Endothelial cell of umbilical vein (primary cell): ENCODE results near the gene TXNDC15. TPM values are rescaled to one million over a fixed set of nuclear protein-coding genes. Genes with fewer than 3 reads are reported as not detected.

Experiments used
- BruUV-seq: library from RNA; stranded (reverse); fragments of 400-500 nt; replicated peaks from 2 replicates; lab custom pipeline; 2021; lab: Mats Ljungman, UMichigan
- CTCF ChIA-PET: fragments of 300-600, 350-600 bp; sonication (Branson Sonifier 250); formaldehyde crosslinking; loops from one replicate; lab custom pipeline; 2021; ENCODE audit warnings: antibody characterized with exemption, inconsistent platforms; lab: Charles Lee
- POLR2A ChIA-PET: fragments of 300-600, 350-600 bp; sonication (Branson Sonifier 250); formaldehyde crosslinking; loops from one replicate; lab custom pipeline; 2021; ENCODE audit warnings: antibody characterized with exemption, inconsistent platforms; lab: Charles Lee
- DNase-seq: peaks from one replicate; pipeline ENCODE4 v3.0.0-alpha.2; 2011; ENCODE audit warnings: low read depth, low spot score
- FAIRE-seq: peaks from 2 replicates; lab custom pipeline; 2011; peaks lifted over from hg19 to GRCh38; lab: Jason Lieb, UNC
- H2AFZ ChIP-seq: 2 replicates; pipeline ENCODE4 v1.6.0; 2012; ENCODE audit warnings: low read depth, low read length, control low read depth, inconsistent platforms
- H3K27ac ChIP-seq: 2 replicates; pipeline ENCODE4 v1.5.1; 2011; ENCODE audit warnings: low read depth, mild to moderate bottlenecking, control low read depth, low read length, moderate library complexity; ENCODE audit not compliant: insufficient read depth
- H3K27me3 ChIP-seq, 2 experiments: 2 replicates each; pipeline versions ENCODE4 v1.6.0 to v1.6.1; 2011; ENCODE audit warnings: low read length in 2 of 2, mixed read lengths in 1 of 2; ENCODE audit not compliant: control insufficient read depth in 2 of 2, insufficient read depth in 2 of 2
- H3K36me3 ChIP-seq, 2 experiments: 2 replicates in 1 of 2; 3 replicates in 1 of 2; pipeline ENCODE4 v1.5.1; 2011; ENCODE audit warnings: low read length in 2 of 2, mild to moderate bottlenecking in 1 of 2, moderate library complexity in 1 of 2; ENCODE audit not compliant: control insufficient read depth in 2 of 2, insufficient read depth in 2 of 2; ENCODE audit errors: extremely low read depth in 1 of 2
- H3K4me1 ChIP-seq: 3 replicates; pipeline ENCODE4 v1.5.1; 2011; ENCODE audit warnings: mild to moderate bottlenecking, low read length; ENCODE audit not compliant: control insufficient read depth, insufficient read depth; ENCODE audit errors: extremely low read depth
- H3K4me2 ChIP-seq: 2 replicates; pipeline ENCODE4 v1.6.1; 2011; ENCODE audit warnings: low read length, control low read depth, mixed read lengths; ENCODE audit not compliant: insufficient read depth
- H3K4me3 ChIP-seq, 3 experiments: fragments of 200-600 bp in 1 of 3; sonication (generic), shearing (Covaris generic) in 1 of 3; replicated peaks in 1 of 3; 2 replicates each; pipeline ENCODE4 v1.5.1; 2011 to 2016; ENCODE audit warnings: control low read depth in 3 of 3, low read length in 3 of 3, mild to moderate bottlenecking in 2 of 3, inconsistent platforms in 1 of 3, low read depth in 1 of 3, moderate library complexity in 1 of 3; ENCODE audit not compliant: insufficient read depth in 1 of 3
- H3K79me2 ChIP-seq: 2 replicates; pipeline ENCODE4 v1.6.0; 2012; ENCODE audit warnings: low read length, inconsistent platforms; ENCODE audit not compliant: control insufficient read depth, insufficient read depth
- H3K9ac ChIP-seq: replicated peaks from 2 replicates; pipeline ENCODE3; 2011; ENCODE audit warnings: low read length, control low read depth; ENCODE audit not compliant: insufficient read depth; ENCODE audit errors: extremely low read depth
- H3K9me1 ChIP-seq: replicated peaks from 3 replicates; pipeline ENCODE4 v1.6.0; 2011; ENCODE audit warnings: mild to moderate bottlenecking, low read length; ENCODE audit not compliant: control insufficient read depth, insufficient read depth; ENCODE audit errors: extremely low read depth
- H3K9me3 ChIP-seq: replicated peaks from 2 replicates; pipeline ENCODE4 v1.5.1; 2012; ENCODE audit warnings: low read length, inconsistent platforms; ENCODE audit not compliant: control insufficient read depth, insufficient read depth
- H4K20me1 ChIP-seq: replicated peaks from 2 replicates; pipeline ENCODE3; 2011; ENCODE audit warnings: mild to moderate bottlenecking, low read length; ENCODE audit not compliant: control insufficient read depth, insufficient read depth; ENCODE audit errors: extremely low read depth
- EZH2 ChIP-seq: IDR thresholded peaks from 2 replicates; pipeline ENCODE4 v1.6.1; 2012; ENCODE audit warnings: borderline replicate concordance, low read depth, mild to moderate bottlenecking, moderate library complexity, low read length, inconsistent platforms; ENCODE audit not compliant: severe bottlenecking
- FOS ChIP-seq: IDR thresholded peaks from 2 replicates; pipeline ENCODE4 v1.6.1; 2011; ENCODE audit warnings: mild to moderate bottlenecking, low read length, moderate library complexity, borderline replicate concordance; ENCODE audit not compliant: insufficient read depth
- GATA2 ChIP-seq: IDR thresholded peaks from 2 replicates; pipeline ENCODE4 v1.7.0; 2011; ENCODE audit warnings: low read depth, mild to moderate bottlenecking, moderate library complexity, mixed read lengths, low read length; ENCODE audit not compliant: insufficient read length, insufficient read depth
- JUN ChIP-seq: IDR thresholded peaks from 2 replicates; pipeline ENCODE4 v1.6.1; 2011; ENCODE audit warnings: borderline replicate concordance, low read depth; ENCODE audit not compliant: insufficient read length, insufficient read depth
- MYC ChIP-seq: IDR thresholded peaks from one replicate; pipeline ENCODE4 v1.6.1; 2011; ENCODE audit warnings: mild to moderate bottlenecking, low read depth, low read length
- POLR2A ChIP-seq: IDR thresholded peaks from 2 replicates; pipeline ENCODE4 v1.6.1; 2012; ENCODE audit warnings: low read depth, mild to moderate bottlenecking, control low read depth, low read length
- POLR2AphosphoS5 ChIP-seq: IDR thresholded peaks from 2 replicates; pipeline ENCODE4 v1.6.1; 2012; ENCODE audit warnings: low read depth, mild to moderate bottlenecking, control low read depth, low read length, moderate library complexity; ENCODE audit not compliant: insufficient read depth
- dilution Hi-C: fragments of 300-500 bp; cut with MboI; formaldehyde crosslinking; loops from one replicate; pipeline ENCODE4 v1.15.0; 2019; ENCODE audit warnings: low sequenced_read_pairs; ENCODE audit not compliant: extremely low pct_ligation_motif_present
- intact Hi-C: fragments of 100-400 bp; cut with micrococcal nuclease; formaldehyde crosslinking; loops from one replicate; pipeline ENCODE4 v1.10.0; 2022
- polyA plus RNA-seq, 4 experiments: library from polyadenylated mRNA; depleted of rRNA in 3 of 4; stranded (reverse) in 3 of 4; unstranded in 1 of 4; fragments of >200 nt; gene quantifications; 2 replicates each; pipeline versions ENCODE4 v1.2.1 to v1.2.3, GENCODE V29; 2011 to 2012; ENCODE audit warnings: missing spikeins in 1 of 4
- total RNA-seq: library from RNA; stranded (reverse); gene quantifications from 2 replicates; pipeline ENCODE4 v1.2.3, GENCODE V29; 2021
- TF ChIP-seq, protein P1 (sequence below), 2 donors: IDR thresholded peaks; 1 replicate in 1 of 2; 2 replicates in 1 of 2; pipeline ENCODE4 v1.5.1; 2011; ENCODE audit warnings: low read length in 2 of 2, mild to moderate bottlenecking in 2 of 2, moderate library complexity in 2 of 2, control low read depth in 1 of 2, inconsistent platforms in 1 of 2, low read depth in 1 of 2; ENCODE audit not compliant: insufficient read depth in 1 of 2; ENCODE audit errors: extremely low read depth in 1 of 2
- TF ChIP-seq, protein P2 (sequence below): IDR thresholded peaks from 2 replicates; pipeline ENCODE4 v1.6.1; 2011; ENCODE audit not compliant: insufficient read depth, insufficient read length

The TXNDC15 gene
- total and polyA plus RNA-seq, 2 donors (not counting 3 experiments of a cell fraction or from before 2014, with no cell fraction given) = 57.2 to 68.6 TPM

DNA sequence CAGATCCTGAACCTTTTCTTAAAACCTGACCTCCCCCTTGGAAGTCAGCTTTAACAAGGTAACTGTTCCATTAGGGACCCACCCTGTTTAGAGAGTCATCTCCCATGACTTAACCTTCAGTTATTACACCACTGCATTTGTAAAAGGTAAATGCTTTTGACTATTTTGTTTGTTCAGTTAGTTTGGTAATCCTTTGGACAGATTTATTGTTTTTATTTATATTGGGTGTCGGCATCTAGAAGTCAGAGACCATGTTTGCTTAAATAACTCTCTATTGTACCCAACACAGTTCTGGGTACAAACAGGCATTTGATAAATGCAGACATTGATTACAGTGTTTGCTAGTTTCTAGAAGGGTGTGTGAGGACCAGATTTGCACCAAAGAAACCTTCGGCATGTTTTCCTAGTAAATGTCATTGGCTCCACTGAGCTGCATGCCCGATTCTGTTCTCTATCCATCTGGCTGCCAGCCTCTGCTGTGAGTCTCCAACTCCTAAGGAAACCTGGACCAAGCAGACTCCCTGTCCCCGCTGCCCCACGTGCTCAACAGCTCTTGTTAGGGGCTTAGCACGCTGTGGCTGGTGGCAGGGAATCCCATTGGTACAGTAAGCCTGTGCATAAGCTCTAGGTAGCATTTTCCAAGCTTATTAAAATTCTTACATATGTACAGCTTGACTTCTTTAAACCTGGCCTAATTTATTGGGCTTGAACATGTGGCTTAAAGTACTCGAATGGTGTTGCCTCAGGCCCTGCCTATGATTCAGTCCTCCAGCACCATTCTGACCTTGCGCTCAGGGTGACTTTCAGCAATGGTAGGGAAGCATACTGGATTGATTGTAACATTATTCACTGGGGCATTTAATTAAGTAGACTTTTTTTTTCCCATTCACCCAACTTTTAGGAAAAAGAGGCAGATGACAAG is 37.4 kb downstream of the TXNDC15 start:
- no peaks in the 10 kb centered on the region for H3K4me1 ChIP-seq
- peaks cover 4 to 5% of the 10 kb centered on the region in 2 experiments for H3K36me3 ChIP-seq
- H3K27me3 ChIP-seq = no peaks in the 10 kb centered on the region
- TF ChIP-seq GATA2 = no peak
- TF ChIP-seq, protein P1, sequence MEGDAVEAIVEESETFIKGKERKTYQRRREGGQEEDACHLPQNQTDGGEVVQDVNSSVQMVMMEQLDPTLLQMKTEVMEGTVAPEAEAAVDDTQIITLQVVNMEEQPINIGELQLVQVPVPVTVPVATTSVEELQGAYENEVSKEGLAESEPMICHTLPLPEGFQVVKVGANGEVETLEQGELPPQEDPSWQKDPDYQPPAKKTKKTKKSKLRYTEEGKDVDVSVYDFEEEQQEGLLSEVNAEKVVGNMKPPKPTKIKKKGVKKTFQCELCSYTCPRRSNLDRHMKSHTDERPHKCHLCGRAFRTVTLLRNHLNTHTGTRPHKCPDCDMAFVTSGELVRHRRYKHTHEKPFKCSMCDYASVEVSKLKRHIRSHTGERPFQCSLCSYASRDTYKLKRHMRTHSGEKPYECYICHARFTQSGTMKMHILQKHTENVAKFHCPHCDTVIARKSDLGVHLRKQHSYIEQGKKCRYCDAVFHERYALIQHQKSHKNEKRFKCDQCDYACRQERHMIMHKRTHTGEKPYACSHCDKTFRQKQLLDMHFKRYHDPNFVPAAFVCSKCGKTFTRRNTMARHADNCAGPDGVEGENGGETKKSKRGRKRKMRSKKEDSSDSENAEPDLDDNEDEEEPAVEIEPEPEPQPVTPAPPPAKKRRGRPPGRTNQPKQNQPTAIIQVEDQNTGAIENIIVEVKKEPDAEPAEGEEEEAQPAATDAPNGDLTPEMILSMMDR (IDR thresholded peaks at IDR 0.05; ENCODE audit: extremely low read depth in 1 of 2, insufficient read depth in 1 of 2, low read depth in 1 of 2, low read length in 2 of 2) = no peak
- TF ChIP-seq JUN = no peak
- no peak for TF ChIP-seq POLR2AphosphoS5
- TF ChIP-seq EZH2 = no peak
- no peak for TF ChIP-seq FOS
- no peak for TF ChIP-seq POLR2A
- no peak for TF ChIP-seq MYC
- TF ChIP-seq, protein P2, sequence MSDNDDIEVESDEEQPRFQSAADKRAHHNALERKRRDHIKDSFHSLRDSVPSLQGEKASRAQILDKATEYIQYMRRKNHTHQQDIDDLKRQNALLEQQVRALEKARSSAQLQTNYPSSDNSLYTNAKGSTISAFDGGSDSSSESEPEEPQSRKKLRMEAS = no peak
- no peak overlapping the region for H2AFZ ChIP-seq
- no peak overlapping the region for H3K4me3 ChIP-seq
- H4K20me1 ChIP-seq = no peaks in the 10 kb centered on the region
- H3K9ac ChIP-seq = no peak overlapping the region
- no peak overlapping the region for H3K4me2 ChIP-seq
- no peaks in the 10 kb centered on the region for H3K9me3 ChIP-seq
- no peak overlapping the region for H3K27ac ChIP-seq
- ChIA-PET POLR2A (no interaction called here), CTCF (interaction anchor here (0.8 kb wide), 1 partner anchor 60 kb away, joined by 3 read pairs; no protein-coding TSS in a partner anchor)
- DNase-seq (no peak), FAIRE-seq (no peak)
- dilution Hi-C loops (no loop called here), intact Hi-C loops (no loop called here)
- no peaks in the 10 kb centered on the region for H3K9me1 ChIP-seq
- BruUV-seq = no TSS peak
- no peaks in the 10 kb centered on the region for H3K79me2 ChIP-seq
